K562 treated with DMSO at 1 percent for 48 hours (cell line): ENCODE data around the gene AMH. TPM values are rescaled to one million over a fixed set of nuclear protein-coding genes. Genes with fewer than 3 reads are reported as not detected.

Source experiments
- total RNA-seq: library from RNA; unstranded; fragments of 300-600 nt; gene quantifications from 2 replicates; pipeline ENCODE4 v1.2.3, GENCODE V29; 2022; ENCODE audit warnings: low replicate concordance; ENCODE audit errors: extremely low read depth

Gene AMH
- 225 TPM in 1 of 2 replicates, not detected in the other for total RNA-seq

GRCh38 chr19:2249010-2249866, at the start of gene AMH:
Gene AMH, plus strand, starts transcription at chr19:2249323. Its CDS starts 10 bp downstream, at chr19:2249333.

GRCh38 chr19:2236314-2237050, 12.6 kb upstream of the AMH start, which contains the start of the genes PLEKHJ1 and SF3A2:
Gene PLEKHJ1, minus strand, starts transcription at chr19:2236329. Its CDS starts 81 bp downstream, at chr19:2236248.
Gene SF3A2, plus strand, starts transcription at chr19:2236824. Its CDS starts 6,595 bp downstream, at chr19:2243419.

GRCh38 chr19:2255982-2256685, 7.0 kb downstream of the AMH start, which contains the start of gene JSRP1:
Gene JSRP1, minus strand, starts transcription at chr19:2256417. Its CDS starts 1,103 bp downstream, at chr19:2255314.

GRCh38 chr19:2282062-2282861, 33.1 kb downstream of the AMH start, which contains the start of gene PEAK3:
Gene PEAK3, minus strand, starts transcription at chr19:2282175. Its CDS starts 1,244 bp downstream, at chr19:2280931.

Other genes with a start within 250 kb of the AMH start
- not detected in 2 replicates for gene BTBD2, start 233.6 kb upstream of the AMH start, total RNA-seq
- 245 TPM in 1 of 2 replicates, not detected in the other for gene MKNK2, start 198.1 kb upstream of the AMH start, total RNA-seq
- not detected in 2 replicates for gene MOB3A, start 153.0 kb upstream of the AMH start, total RNA-seq
- not detected in 2 replicates for gene IZUMO4, start 152.4 kb upstream of the AMH start, total RNA-seq
- gene AP3D1, start 97.8 kb upstream of the AMH start, total RNA-seq: 532 TPM in 1 of 2 replicates, not detected in the other
- not detected in 2 replicates for gene DOT1L, start 85.4 kb upstream of the AMH start, total RNA-seq
- gene PLEKHJ1, start 13.0 kb upstream of the AMH start, total RNA-seq: 447 TPM in 1 of 2 replicates, not detected in the other
- not detected in 2 replicates for gene SF3A2, start 12.5 kb upstream of the AMH start, total RNA-seq
- gene JSRP1, start 7.1 kb downstream of the AMH start, total RNA-seq: not detected in 2 replicates
- not detected in 2 replicates for gene PEAK3, start 32.9 kb downstream of the AMH start, total RNA-seq
- gene LINGO3, start 58.8 kb downstream of the AMH start, total RNA-seq: not detected in 2 replicates
- gene LSM7, start 79.3 kb downstream of the AMH start, total RNA-seq: not detected in 2 replicates
- gene SPPL2B, start 79.4 kb downstream of the AMH start, total RNA-seq: not detected in 2 replicates
- gene TMPRSS9, start 110.9 kb downstream of the AMH start, total RNA-seq: not detected in 2 replicates
- not detected in 2 replicates for gene TIMM13, start 178.3 kb downstream of the AMH start, total RNA-seq
- gene LMNB2, start 207.6 kb downstream of the AMH start, total RNA-seq: not detected in 2 replicates
- not detected in 2 replicates for gene GADD45B, start 226.8 kb downstream of the AMH start, total RNA-seq